GM23338 (cell line): ENCODE measurements around the gene CLPTM1L. TPM values are rescaled to one million over a fixed set of nuclear protein-coding genes. Genes with fewer than 3 reads are reported as not detected.
A peak's percentile ranks its signal among the peaks of the same experiment; 100 is the strongest.

Source experiments
- ATAC-seq: fragments of 200-7000 bp; cut with Tn5 transposase; 3 replicates; pipeline ENCODE4 v1.9.1; 2020
- DNase-seq: peaks from one replicate; pipeline ENCODE4 v3.0.0-alpha.2; 2015; ENCODE audit warnings: low spot score
- H2AFZ ChIP-seq: fragments of 200-600 bp; sonication (generic); 2 replicates; pipeline ENCODE4 v1.8.0; 2016; ENCODE audit warnings: antibody characterized with exemption, mild to moderate bottlenecking, moderate library complexity
- H3F3A ChIP-seq: fragments of 200-600 bp; sonication (generic); replicated peaks from 2 replicates; pipeline ENCODE4 v1.8.0; 2017; ENCODE audit warnings: antibody characterized with exemption, mixed run types, low read depth
- H3K27ac ChIP-seq: fragments of 200-600 bp; sonication (generic); 2 replicates; pipeline ENCODE4 v1.6.1; 2016; ENCODE audit warnings: low read depth
- H3K27me3 ChIP-seq: fragments of 200-600 bp; sonication (generic); 2 replicates; pipeline ENCODE4 v1.8.0; 2016; ENCODE audit warnings: mild to moderate bottlenecking, mixed run types, moderate library complexity; ENCODE audit not compliant: insufficient read depth
- H3K36me3 ChIP-seq: fragments of 200-600 bp; sonication (generic); 2 replicates; pipeline ENCODE4 v1.8.0; 2016; ENCODE audit warnings: mild to moderate bottlenecking; ENCODE audit not compliant: insufficient read depth
- H3K4me1 ChIP-seq: fragments of 200-600 bp; sonication (generic); 2 replicates; pipeline ENCODE4 v1.8.0; 2016; ENCODE audit warnings: mild to moderate bottlenecking, moderate library complexity; ENCODE audit not compliant: insufficient read depth
- H3K4me2 ChIP-seq: fragments of 200-600 bp; sonication (generic); 2 replicates; pipeline ENCODE4 v1.7.1; 2017; ENCODE audit warnings: mixed run types
- H3K4me3 ChIP-seq: fragments of 200-600 bp; sonication (generic); 2 replicates; pipeline ENCODE4 v1.6.1; 2016; ENCODE audit warnings: mixed run types
- H3K79me2 ChIP-seq: fragments of 200-600 bp; sonication (generic); replicated peaks from 2 replicates; pipeline ENCODE4 v1.8.0; 2017; ENCODE audit warnings: mild to moderate bottlenecking; ENCODE audit not compliant: insufficient read depth
- H3K9me2 ChIP-seq: fragments of 200-600 bp; sonication (generic); 2 replicates; pipeline ENCODE4 v1.8.0; 2017; ENCODE audit not compliant: insufficient read depth
- H4K20me1 ChIP-seq: fragments of 200-600 bp; sonication (generic); replicated peaks from 2 replicates; pipeline ENCODE4 v1.8.0; 2017; ENCODE audit warnings: mild to moderate bottlenecking; ENCODE audit not compliant: insufficient read depth
- H3K27ac Mint-ChIP-seq: 2 replicates; pipeline ENCODE4 v1.8.0; 2020; ENCODE audit warnings: inconsistent platforms, mild to moderate bottlenecking, moderate library complexity, mixed read lengths
- H3K27me3 Mint-ChIP-seq: 3 replicates; pipeline ENCODE4 v1.8.0; 2022; ENCODE audit warnings: low read depth, mild to moderate bottlenecking, moderate library complexity, mixed read lengths, inconsistent platforms; ENCODE audit not compliant: insufficient read depth, poor library complexity
- H3K36me3 Mint-ChIP-seq: 3 replicates; pipeline ENCODE4 v1.8.0; 2021; ENCODE audit warnings: low read depth, mild to moderate bottlenecking, inconsistent platforms, moderate library complexity, mixed read lengths
- H3K4me1 Mint-ChIP-seq: 3 replicates; pipeline ENCODE4 v1.8.0; 2020; ENCODE audit warnings: mild to moderate bottlenecking, inconsistent platforms, mixed read lengths
- H3K4me3 Mint-ChIP-seq: 3 replicates; pipeline ENCODE4 v1.8.0; 2021; ENCODE audit warnings: moderate library complexity, mild to moderate bottlenecking, inconsistent platforms, mixed read lengths
- H3K9me3 Mint-ChIP-seq: 3 replicates; pipeline ENCODE4 v1.8.0; 2020; ENCODE audit warnings: moderate library complexity, mild to moderate bottlenecking, inconsistent platforms, mixed read lengths
- CREB1 ChIP-seq: fragments of 250-450 bp; sonication (Bioruptor Pico); IDR thresholded peaks from 2 replicates; pipeline ENCODE4 v1.5.0; 2020; ENCODE audit warnings: low read depth, mild to moderate bottlenecking, moderate library complexity
- CTCF ChIP-seq, 2 experiments: fragments of 200-600 bp in 1 of 2; sonication (generic) in 1 of 2; conservative IDR thresholded peaks; 2 replicates each; pipeline versions ENCODE4 v1.5.1 to v1.6.1; 2016 to 2017; ENCODE audit warnings: antibody characterized with exemption in 2 of 2, low read depth in 2 of 2, mild to moderate bottlenecking in 2 of 2, moderate library complexity in 1 of 2
- ETS1 ChIP-seq: IDR thresholded peaks from 2 replicates; pipeline ENCODE4 v1.6.1; 2016; ENCODE audit warnings: antibody characterized with exemption
- EZH2 ChIP-seq: fragments of 200-600 bp; sonication (generic); IDR thresholded peaks from one replicate; pipeline ENCODE4 v1.8.0; 2017; ENCODE audit warnings: antibody characterized with exemption, mild to moderate bottlenecking, low read depth; ENCODE audit not compliant: unreplicated experiment
- POLR2AphosphoS5 ChIP-seq: IDR thresholded peaks from 2 replicates; pipeline ENCODE4 v1.6.1; 2016; ENCODE audit warnings: antibody characterized with exemption, low read depth
- REST ChIP-seq: IDR thresholded peaks from one replicate; pipeline ENCODE4 v1.6.1; 2018; ENCODE audit warnings: antibody characterized with exemption; ENCODE audit not compliant: unreplicated experiment
- ZNF114 ChIP-seq: fragments of 250-450 bp; sonication (Bioruptor Pico); IDR thresholded peaks from 2 replicates; pipeline ENCODE4 v1.5.0; 2020; ENCODE audit warnings: mild to moderate bottlenecking, moderate library complexity
- ZNF331 ChIP-seq: fragments of 250-450 bp; sonication (Bioruptor Pico); IDR thresholded peaks from 2 replicates; pipeline ENCODE4 v1.5.0; 2020; ENCODE audit warnings: low read depth, mild to moderate bottlenecking, moderate library complexity
- polyA plus RNA-seq: library from polyadenylated mRNA; unstranded; fragments of >200 nt; fragmentation: Nextera tagmentation; extraction: Ambion mirVana; gene quantifications from 2 replicates; pipeline ENCODE4 v1.2.1, GENCODE V29; 2016
- total RNA-seq: library from RNA; depleted of rRNA; stranded (reverse); fragments of >200 nt; shearing (Covaris generic); gene quantifications from 2 replicates; pipeline ENCODE4 v1.2.3, GENCODE V29; 2014

The CLPTM1L gene
- total and polyA plus RNA-seq, 2 experiments from 2014 or later: 39.9 to 110 TPM

- peak overlapping the region; percentile 90 for H3K4me3 Mint-ChIP-seq
- peak overlapping the region; percentile 73; the same call in 1 of the 2 replicates for H3K4me3 ChIP-seq
- peaks cover 12% of the 10 kb centered on the region for H3K4me1 Mint-ChIP-seq
- TF ChIP-seq CTCF (conservative IDR thresholded peaks at IDR 0.05; ENCODE audit: low read depth in 2 of 2) (no peak), CREB1 (CRISPR knock-in tag) (no peak), ZNF114 (CRISPR knock-in tag) (no peak), POLR2AphosphoS5 (no peak), ZNF331 (no peak)
- H3F3A ChIP-seq: 0 out of 2 replicates have a peak, but pooled peaks cover 5% of the 10 kb centered on the region
- H3K9me3 Mint-ChIP-seq: no peaks in the 10 kb centered on the region
- H3K4me2 ChIP-seq: peak overlapping the region; percentile 89; the same call in 1 of the 2 replicates
- DNase-seq (no peak), ATAC-seq (no peak)
- H3K36me3 Mint-ChIP-seq: no peaks in the 10 kb centered on the region
- H3K27ac ChIP-seq: no peak overlapping the region
- peaks cover 26% of the 10 kb centered on the region for H3K27me3 Mint-ChIP-seq
- no peak overlapping the region; the same call in 1 of the 2 replicates for H2AFZ ChIP-seq
- no peaks in the 10 kb centered on the region for H4K20me1 ChIP-seq
- no peaks in the 10 kb centered on the region for H3K79me2 ChIP-seq
- no peaks in the 10 kb centered on the region for H3K36me3 ChIP-seq
- no peak overlapping the region for H3K27ac Mint-ChIP-seq
- H3K4me1 ChIP-seq: peaks cover 7% of the 10 kb centered on the region; the same call in 1 of the 2 replicates
- H3K9me2 ChIP-seq: no peaks in the 10 kb centered on the region
- H3K27me3 ChIP-seq: peaks cover 23% of the 10 kb centered on the region; the same call in 1 of the 2 replicates
Observed at GRCh38 chr5:1387059-1387755, 42.3 kb upstream of the CLPTM1L start.

- Histone ChIP-seq H2AFZ (peak overlapping the region; percentile 94), H3K27ac (no peak overlapping the region), H3K4me3 (peak overlapping the region; percentile 73), H3F3A (0 out of 2 replicates have a peak, but pooled peaks cover 5% of the 10 kb centered on the region), H3K79me2 (no peaks in the 10 kb centered on the region), H3K36me3 (no peaks in the 10 kb centered on the region), H3K4me1 (peaks cover 7% of the 10 kb centered on the region; the same call in 1 of the 2 replicates), H3K4me2 (peak overlapping the region; percentile 89), H3K27me3 (peaks cover 23% of the 10 kb centered on the region; the same call in 1 of the 2 replicates), H3K9me2 (no peaks in the 10 kb centered on the region), H4K20me1 (no peaks in the 10 kb centered on the region)
- peak overlapping the region; percentile 90 for H3K4me3 Mint-ChIP-seq
- H3K9me3 Mint-ChIP-seq: no peaks in the 10 kb centered on the region
- H3K27ac Mint-ChIP-seq: peak overlapping the region; percentile 87
- peaks cover 32% of the 10 kb centered on the region for H3K27me3 Mint-ChIP-seq
- DNase-seq: peak; percentile 80
- no peaks in the 10 kb centered on the region for H3K36me3 Mint-ChIP-seq
- H3K4me1 Mint-ChIP-seq: peaks cover 12% of the 10 kb centered on the region
- ATAC-seq: peak; percentile 54
- TF ChIP-seq ETS1: no peak
- TF ChIP-seq EZH2: no peak
- TF ChIP-seq ZNF114 (CRISPR knock-in tag): no peak
- TF ChIP-seq CREB1 (CRISPR knock-in tag): peak; percentile 57; the same call in 1 of the 2 replicates
- no peak for TF ChIP-seq REST
Observed at GRCh38 chr5:1386274-1386717, 41.4 kb upstream of the CLPTM1L start.
